ENCODE measurements around the gene BLID.

GRCh38 chr11:122094836-122095235 is 21.2 kb downstream of the BLID start:
- TF ChIP-seq EZH2 (IDR thresholded peaks at IDR 0.05; ENCODE audit: low read depth, low read length, severe bottlenecking), result no peak
- TF ChIP-seq YY1 (IDR thresholded peaks at IDR 0.05; ENCODE audit: low read depth, low read length), result no peak
- TF ChIP-seq CTCF (IDR thresholded peaks at IDR 0.05; ENCODE audit: control extremely low read depth in 1 of 3, insufficient read depth in 1 of 3, low read depth in 1 of 3, low read length in 3 of 3), result no peak
- TF ChIP-seq FOSL1 (IDR thresholded peaks at IDR 0.05; ENCODE audit: insufficient read depth, low read depth, low read length), result no peak
- TF ChIP-seq POLR2A (IDR thresholded peaks at IDR 0.05; ENCODE audit: control extremely low read depth in 1 of 2, low read depth in 2 of 2, low read length in 2 of 2), result no peak
- no peak for TF ChIP-seq TCF12 (IDR thresholded peaks at IDR 0.05; ENCODE audit: low read depth, low read length)
- TF ChIP-seq EP300 (IDR thresholded peaks at IDR 0.05; ENCODE audit: borderline replicate concordance in 1 of 2, low read depth in 2 of 2, low read length in 2 of 2), result no peak
- no peak for TF ChIP-seq CTBP2 (IDR thresholded peaks at IDR 0.05; ENCODE audit: borderline replicate concordance, insufficient read depth, insufficient read length, low read length)
- no peak for TF ChIP-seq PHF8 (conservative IDR thresholded peaks at IDR 0.05; ENCODE audit: low read depth, low read length)
- TF ChIP-seq HDAC2 (IDR thresholded peaks at IDR 0.05; ENCODE audit: borderline replicate concordance in 1 of 2, low read depth in 2 of 2, low read length in 2 of 2), result no peak
- TF ChIP-seq SUZ12 (IDR thresholded peaks at IDR 0.05; ENCODE audit: low read length), result no peak
- TF ChIP-seq RAD21 (IDR thresholded peaks at IDR 0.05 in 1 of 2, conservative IDR thresholded peaks at IDR 0.05 in 1 of 2; ENCODE audit: low read depth in 2 of 2, low read length in 2 of 2), result no peak
